GM12878 (cell line): Measurements from ENCODE around the gene LSM2. TPM values are rescaled to one million over a fixed set of nuclear protein-coding genes. Genes with fewer than 3 reads are reported as not detected.
A peak's percentile ranks its signal among the peaks of the same experiment; 100 is the strongest.

ENCODE experiments used
- BCL3 ChIP-seq: IDR thresholded peaks from 2 replicates; pipeline ENCODE4 v1.6.1; 2011; ENCODE audit warnings: borderline replicate concordance, low read depth, mild to moderate bottlenecking, moderate library complexity, low read length; ENCODE audit not compliant: insufficient read depth, poor library complexity, severe bottlenecking
- E4F1 ChIP-seq: fragments of 450-650 bp; IDR thresholded peaks from 2 replicates; pipeline ENCODE4 v1.6.1; 2018; ENCODE audit warnings: borderline replicate concordance, mild to moderate bottlenecking; ENCODE audit not compliant: partially characterized antibody
- HCFC1 ChIP-seq: fragments of 150-350 bp; IDR thresholded peaks from 2 replicates; pipeline ENCODE4 v1.6.1; 2014; ENCODE audit warnings: low read length
- MXI1 ChIP-seq: fragments of 150-350 bp; IDR thresholded peaks from 2 replicates; pipeline ENCODE4 v1.6.1; 2011; ENCODE audit warnings: low read depth, mild to moderate bottlenecking, inconsistent platforms, low read length, improper control_type of control experiment
- NFXL1 ChIP-seq: fragments of 450-650 bp; IDR thresholded peaks from 2 replicates; pipeline ENCODE4 v1.6.1; 2017; ENCODE audit warnings: antibody characterized with exemption, mild to moderate bottlenecking, borderline replicate concordance
- NR2C2 ChIP-seq: IDR thresholded peaks from 2 replicates; pipeline ENCODE4 v1.6.1; 2011; ENCODE audit warnings: borderline replicate concordance, low read depth; ENCODE audit not compliant: control insufficient read depth, insufficient read length
- PAX8 ChIP-seq: fragments of 450-650 bp; IDR thresholded peaks from 2 replicates; pipeline ENCODE4 v1.6.1; 2017; ENCODE audit warnings: mild to moderate bottlenecking, moderate library complexity
- POLR2A ChIP-seq: IDR thresholded peaks from 2 replicates; pipeline ENCODE4 v1.6.1; 2011; ENCODE audit warnings: low read depth, mild to moderate bottlenecking, low read length
- RELA ChIP-seq: fragments of 450-650 bp; IDR thresholded peaks from 2 replicates; pipeline ENCODE4 v1.8.0; 2014; ENCODE audit warnings: borderline replicate concordance; ENCODE audit not compliant: partially characterized antibody
- SREBF1 ChIP-seq: IDR thresholded peaks from 2 replicates; pipeline ENCODE4 v1.6.1; 2012; ENCODE audit warnings: mild to moderate bottlenecking, low read length
- SRF ChIP-seq, 2 experiments: IDR thresholded peaks; 2 replicates each; pipeline ENCODE4 v1.6.1; 2011; ENCODE audit warnings: low read depth in 2 of 2, low read length in 2 of 2, mild to moderate bottlenecking in 1 of 2, moderate library complexity in 1 of 2
- TBL1XR1 ChIP-seq: IDR thresholded peaks from 2 replicates; pipeline ENCODE4 v1.6.1; 2012; ENCODE audit warnings: low read depth, low read length, improper control_type of control experiment
- YY1 ChIP-seq: IDR thresholded peaks from 2 replicates; pipeline ENCODE4 v1.6.1; 2011; ENCODE audit warnings: low read depth, mild to moderate bottlenecking, low read length
- polyA plus RNA-seq, 11 experiments: library from polyadenylated mRNA; depleted of rRNA in 4 of 11; unstranded in 6 of 11; stranded (reverse) in 5 of 11; fragments of >200 nt; fragmentation: Nextera tagmentation in 4 of 11; fragmentation: Illumina TruSeq in 1 of 11; extraction: Ambion mirVana in 4 of 11; extraction: Trizol in 1 of 11; gene quantifications; 1 replicate in 1 of 11; 2 replicates in 10 of 11; pipeline versions ENCODE4 v1.2.1 to v1.2.3, GENCODE V29; 2011 to 2016; ENCODE audit warnings: inconsistent platforms in 2 of 11, missing spikeins in 2 of 11, low read depth in 1 of 11
- total RNA-seq, 4 experiments: library from RNA; depleted of rRNA in 3 of 4; stranded (reverse); fragments of >200 nt in 3 of 4; fragmentation: Illumina TruSeq in 1 of 4; extraction: Trizol in 1 of 4; gene quantifications; 2 replicates each; pipeline versions ENCODE4 v1.2.1 to v1.2.3, GENCODE V29; 2013 to 2021
- TF ChIP-seq, protein P1 (sequence below): fragments of 450-650 bp; IDR thresholded peaks from 2 replicates; pipeline ENCODE4 v1.6.1; 2017; ENCODE audit warnings: antibody characterized with exemption, mild to moderate bottlenecking, moderate library complexity

LSM2 gene
- total and polyA plus RNA-seq, 10 of the 15 experiments (the other 5 are each of a cell fraction or from before 2014, with no cell fraction given): 99.1 to 276 (median 153) TPM

- TF ChIP-seq HCFC1 (no peak), SRF (IDR thresholded peaks at IDR 0.05; ENCODE audit: low read depth in 2 of 2, low read length in 2 of 2) (no peak), BCL3 (no peak), PAX8 (no peak), TBL1XR1 (no peak), NFXL1 (no peak), E4F1 (no peak), SREBF1 (no peak), POLR2A (no peak), YY1 (peak; percentile 67; the same call in 1 of the 2 replicates), RELA (peak; percentile 15), NR2C2 (no peak), MXI1 (no peak)
- TF ChIP-seq, protein P1, sequence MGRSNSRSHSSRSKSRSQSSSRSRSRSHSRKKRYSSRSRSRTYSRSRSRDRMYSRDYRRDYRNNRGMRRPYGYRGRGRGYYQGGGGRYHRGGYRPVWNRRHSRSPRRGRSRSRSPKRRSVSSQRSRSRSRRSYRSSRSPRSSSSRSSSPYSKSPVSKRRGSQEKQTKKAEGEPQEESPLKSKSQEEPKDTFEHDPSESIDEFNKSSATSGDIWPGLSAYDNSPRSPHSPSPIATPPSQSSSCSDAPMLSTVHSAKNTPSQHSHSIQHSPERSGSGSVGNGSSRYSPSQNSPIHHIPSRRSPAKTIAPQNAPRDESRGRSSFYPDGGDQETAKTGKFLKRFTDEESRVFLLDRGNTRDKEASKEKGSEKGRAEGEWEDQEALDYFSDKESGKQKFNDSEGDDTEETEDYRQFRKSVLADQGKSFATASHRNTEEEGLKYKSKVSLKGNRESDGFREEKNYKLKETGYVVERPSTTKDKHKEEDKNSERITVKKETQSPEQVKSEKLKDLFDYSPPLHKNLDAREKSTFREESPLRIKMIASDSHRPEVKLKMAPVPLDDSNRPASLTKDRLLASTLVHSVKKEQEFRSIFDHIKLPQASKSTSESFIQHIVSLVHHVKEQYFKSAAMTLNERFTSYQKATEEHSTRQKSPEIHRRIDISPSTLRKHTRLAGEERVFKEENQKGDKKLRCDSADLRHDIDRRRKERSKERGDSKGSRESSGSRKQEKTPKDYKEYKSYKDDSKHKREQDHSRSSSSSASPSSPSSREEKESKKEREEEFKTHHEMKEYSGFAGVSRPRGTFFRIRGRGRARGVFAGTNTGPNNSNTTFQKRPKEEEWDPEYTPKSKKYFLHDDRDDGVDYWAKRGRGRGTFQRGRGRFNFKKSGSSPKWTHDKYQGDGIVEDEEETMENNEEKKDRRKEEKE: no peak
Measured at GRCh38 chr6:31769684-31770371, 36.9 kb downstream of the LSM2 start (continued).
